HepG2 (cell line): ENCODE data around the gene CHRD. TPM values are rescaled to one million over a fixed set of nuclear protein-coding genes. Genes with fewer than 3 reads are reported as not detected.

Experiments used
- AKAP8 ChIP-seq: sonication (generic); formaldehyde crosslinking; IDR thresholded peaks from 2 replicates; pipeline ENCODE4 v1.5.1; 2020; ENCODE audit warnings: mild to moderate bottlenecking, missing genetic modification reagents
- AKNA ChIP-seq: sonication (generic); formaldehyde crosslinking; IDR thresholded peaks from 2 replicates; pipeline ENCODE4 v1.4.0; 2020; ENCODE audit warnings: missing genetic modification reagents, borderline replicate concordance
- ARID5B ChIP-seq: IDR thresholded peaks from 2 replicates; pipeline ENCODE4 v1.4.0; 2020; ENCODE audit warnings: mild to moderate bottlenecking, missing genetic modification reagents
- ARNT2 ChIP-seq: sonication (generic); formaldehyde crosslinking; IDR thresholded peaks from 2 replicates; pipeline ENCODE4 v1.8.0; 2022; ENCODE audit warnings: mild to moderate bottlenecking, low read depth, missing genetic modification reagents, moderate library complexity
- BCL6 ChIP-seq: IDR thresholded peaks from 2 replicates; pipeline ENCODE4 v1.6.1; 2016; ENCODE audit warnings: missing genetic modification reagents, missing compliant biosample characterization
- CBX5 ChIP-seq: sonication (generic); formaldehyde crosslinking; IDR thresholded peaks from 2 replicates; pipeline ENCODE4 v1.4.0; 2020; ENCODE audit warnings: missing genetic modification reagents, borderline replicate concordance
- CSRNP2 ChIP-seq: sonication (generic); formaldehyde crosslinking; conservative IDR thresholded peaks from 2 replicates; pipeline ENCODE4 v1.8.0; 2022; ENCODE audit warnings: low read depth, missing genetic modification reagents
- FLYWCH1 ChIP-seq: sonication (generic); formaldehyde crosslinking; IDR thresholded peaks from 2 replicates; pipeline ENCODE4 v1.8.1; 2023; ENCODE audit warnings: mild to moderate bottlenecking, missing genetic modification reagents
- MAF1 ChIP-seq: sonication (generic); formaldehyde crosslinking; IDR thresholded peaks from 2 replicates; pipeline ENCODE4 v1.5.0; 2020; ENCODE audit warnings: missing genetic modification reagents, borderline replicate concordance
- MED1 ChIP-seq: sonication (generic); formaldehyde crosslinking; IDR thresholded peaks from 2 replicates; pipeline ENCODE4 v1.4.0; 2020; ENCODE audit warnings: missing genetic modification reagents
- PCBP2 ChIP-seq: fragments of 200-400 bp; formaldehyde crosslinking; optimal IDR thresholded peaks from 2 replicates; pipeline ENCODE3; 2018; ENCODE audit warnings: low read length, low read depth; ENCODE audit not compliant: poor library complexity, severe bottlenecking
- SIN3A ChIP-seq: IDR thresholded peaks from 2 replicates; pipeline ENCODE4 v1.6.1; 2011; ENCODE audit warnings: low read depth, mild to moderate bottlenecking, control low read depth, low read length, borderline replicate concordance
- TOE1 ChIP-seq: sonication (generic); formaldehyde crosslinking; IDR thresholded peaks from 2 replicates; pipeline ENCODE4 v1.4.0; 2020; ENCODE audit warnings: mild to moderate bottlenecking, missing genetic modification reagents
- TSC22D2 ChIP-seq: sonication (generic); formaldehyde crosslinking; IDR thresholded peaks from 2 replicates; pipeline ENCODE4 v1.5.1; 2020; ENCODE audit warnings: missing genetic modification reagents, mild to moderate bottlenecking, borderline replicate concordance
- ZNF232 ChIP-seq: sonication (generic); formaldehyde crosslinking; IDR thresholded peaks from 2 replicates; pipeline ENCODE4 v1.4.0; 2020; ENCODE audit warnings: missing genetic modification reagents, borderline replicate concordance
- ZNF251 ChIP-seq: sonication (generic); formaldehyde crosslinking; IDR thresholded peaks from 2 replicates; pipeline ENCODE4 v1.9.0; 2021; ENCODE audit warnings: mild to moderate bottlenecking, missing genetic modification reagents
- ZNF275 ChIP-seq: sonication (generic); formaldehyde crosslinking; IDR thresholded peaks from 2 replicates; pipeline ENCODE4 v1.8.0; 2022; ENCODE audit warnings: missing genetic modification reagents, mild to moderate bottlenecking, inconsistent platforms, borderline replicate concordance
- ZNF430 ChIP-seq: sonication (generic); formaldehyde crosslinking; IDR thresholded peaks from 2 replicates; pipeline ENCODE4 v1.9.0; 2021; ENCODE audit warnings: mild to moderate bottlenecking, missing genetic modification reagents
- ZNF746 ChIP-seq: sonication (generic); formaldehyde crosslinking; IDR thresholded peaks from 2 replicates; pipeline ENCODE4 v1.8.0; 2022; ENCODE audit warnings: mild to moderate bottlenecking, missing genetic modification reagents
- polyA plus RNA-seq, 8 experiments: library from polyadenylated mRNA; depleted of rRNA in 3 of 8; stranded (reverse) in 7 of 8; unstranded in 1 of 8; fragments of >200 nt; fragmentation: Illumina TruSeq in 4 of 8; extraction: Trizol in 4 of 8; gene quantifications; 2 replicates each; pipeline versions ENCODE4 v1.2.1 to v1.2.3, GENCODE V29; 2011 to 2016; ENCODE audit warnings: low read depth in 4 of 8, missing spikeins in 1 of 8, mixed read lengths in 1 of 8; ENCODE audit not compliant: insufficient read depth in 1 of 8
- total RNA-seq, 5 experiments: library from RNA; depleted of rRNA; stranded (reverse); fragments of >200 nt; fragmentation: Illumina TruSeq; extraction: Trizol; gene quantifications; 2 replicates each; pipeline ENCODE4 v1.2.3, GENCODE V29; 2016; ENCODE audit warnings: low read depth in 1 of 5

CHRD gene
- total and polyA plus RNA-seq, 2 of the 13 experiments (the other 11 are each of a cell fraction or from before 2014, with no cell fraction given), result 22.2 to 35.2 TPM

- TF ChIP-seq AKNA (CRISPR knock-in tag), result no peak
- no peak; the same call in 1 of the 2 replicates for TF ChIP-seq ZNF746
- TF ChIP-seq ARID5B, result no peak
- no peak for TF ChIP-seq BCL6
- no peak for TF ChIP-seq TSC22D2 (CRISPR knock-in tag)
- TF ChIP-seq ZNF232, result no peak; the same call in 1 of the 2 replicates
- 0 out of 2 replicates have a peak, but pooled peaks have one; percentile 44 for TF ChIP-seq SIN3A
- TF ChIP-seq PCBP2, result no peak
- TF ChIP-seq FLYWCH1 (CRISPR knock-in tag), result no peak
- no peak for TF ChIP-seq CSRNP2 (CRISPR knock-in tag)
- TF ChIP-seq AKAP8 (CRISPR knock-in tag), result 0 out of 2 replicates have a peak, but pooled peaks have one; percentile 27
- TF ChIP-seq CBX5 (CRISPR knock-in tag), result no peak
- TF ChIP-seq MED1 (CRISPR knock-in tag), result peak; percentile 70
- TF ChIP-seq ZNF275 (CRISPR knock-in tag), result peak; percentile 63; the same call in 1 of the 2 replicates
- TF ChIP-seq TOE1, result no peak
- no peak for TF ChIP-seq ZNF251 (CRISPR knock-in tag)
- TF ChIP-seq MAF1 (CRISPR knock-in tag), result 0 out of 2 replicates have a peak, but pooled peaks have one; percentile 23
- 0 out of 2 replicates have a peak, but pooled peaks have one; percentile 27 for TF ChIP-seq ZNF430 (CRISPR knock-in tag)
- no peak; the same call in 1 of the 2 replicates for TF ChIP-seq ARNT2 (CRISPR knock-in tag)
Measured at GRCh38 chr3:184361532-184361931, 18.3 kb upstream of the CHRD start, which contains the start of the genes CLCN2 and POLR2H (continued).
